ACHN (cell line): ENCODE data around the gene SMIM31.
A peak's percentile ranks its signal among the peaks of the same experiment; 100 is the strongest.

Experiments used
- DNase-seq: peaks from one replicate; pipeline ENCODE4 v3.0.0-alpha.2; 2015
- in situ Hi-C: cut with HindIII; loops from 2 replicates; pipeline ENCODE4 v1.10.0; 2017; ENCODE audit warnings: low sequenced_read_pairs, low pct_ligation_motif_present, low pct_unique_long_range_greater_than_20kb

SMIM31 gene

GRCh38 chr4:164753873-164754488 lies at the start of gene SMIM31:
TSS of gene SMIM31 (plus strand) at chr4:164754131. CDS start at chr4:164770444, 16,313 bp downstream.
- in situ Hi-C loops, result no loop called here

DNA sequence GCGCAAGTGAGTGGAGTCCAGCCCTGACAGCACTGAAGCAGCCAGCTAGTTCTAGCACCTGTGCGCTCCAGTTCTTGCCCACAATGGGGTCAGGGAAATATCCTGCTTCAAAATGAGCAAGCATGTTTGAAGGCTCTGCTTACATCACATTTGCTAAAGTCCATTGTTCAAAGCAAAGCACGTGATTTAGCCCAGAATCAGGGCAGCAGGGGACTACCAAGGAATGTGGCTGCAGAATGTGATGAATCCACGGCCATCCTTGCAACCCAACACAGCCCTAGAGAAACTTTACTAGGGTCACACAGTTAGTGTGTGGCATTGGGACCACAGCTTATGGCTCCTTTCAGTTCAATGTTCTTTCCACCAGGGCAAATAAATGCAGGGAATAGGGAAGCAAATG lies 47.3 kb upstream of the SMIM31 start:
- no peak for DNase-seq
- in situ Hi-C loops, result no loop called here

More at GRCh38 chr4:164753873-164754488, at the start of gene SMIM31:
- DNase-seq, result no peak

- peak; percentile 30 for DNase-seq
Measured at GRCh38 chr4:164716901-164717300, 37.0 kb upstream of the SMIM31 start.

DNA sequence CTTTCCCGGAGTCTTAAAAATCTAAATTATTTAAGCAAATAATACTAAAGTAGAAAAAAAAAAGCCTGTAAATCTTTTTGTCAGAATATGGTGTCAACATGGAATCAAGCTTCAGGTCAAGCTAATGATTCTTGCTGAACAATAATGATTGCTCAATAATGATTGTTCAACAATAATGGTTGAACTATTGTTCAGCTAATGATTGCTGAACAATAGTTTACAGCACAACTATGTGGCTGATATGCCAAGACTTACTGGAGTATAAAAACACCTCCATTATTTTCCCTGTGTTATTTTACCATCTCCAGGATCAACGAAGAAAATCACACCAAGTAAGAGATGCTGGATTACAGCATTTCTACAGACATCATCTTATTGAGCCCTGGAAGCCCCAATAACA lies 35.1 kb upstream of the SMIM31 start:
- no peak for DNase-seq
- in situ Hi-C loops, result no loop called here

More at GRCh38 chr4:164716901-164717300, 37.0 kb upstream of the SMIM31 start:
- in situ Hi-C loops, result no loop called here

DNA sequence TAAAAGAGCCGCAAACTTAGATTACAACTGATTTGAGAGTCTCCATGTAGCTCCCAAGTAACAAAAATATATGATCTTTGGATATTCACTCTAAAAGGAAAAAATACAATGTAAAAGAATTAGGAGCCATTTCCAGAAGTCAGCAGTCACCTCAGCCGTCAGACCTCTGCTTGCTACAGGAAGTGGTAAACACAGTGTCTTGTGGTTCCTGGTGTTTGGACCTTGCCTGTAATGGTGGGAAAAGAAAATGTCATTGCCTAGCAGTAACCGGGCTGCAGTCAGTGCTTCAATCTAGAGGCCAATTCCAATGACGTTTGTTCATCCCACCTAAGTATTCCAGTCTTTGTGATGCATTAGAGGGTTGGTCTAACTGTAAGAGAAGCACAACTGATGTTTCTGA lies 28.9 kb upstream of the SMIM31 start:
- no peak for DNase-seq
- in situ Hi-C loops, result no loop called here

DNA sequence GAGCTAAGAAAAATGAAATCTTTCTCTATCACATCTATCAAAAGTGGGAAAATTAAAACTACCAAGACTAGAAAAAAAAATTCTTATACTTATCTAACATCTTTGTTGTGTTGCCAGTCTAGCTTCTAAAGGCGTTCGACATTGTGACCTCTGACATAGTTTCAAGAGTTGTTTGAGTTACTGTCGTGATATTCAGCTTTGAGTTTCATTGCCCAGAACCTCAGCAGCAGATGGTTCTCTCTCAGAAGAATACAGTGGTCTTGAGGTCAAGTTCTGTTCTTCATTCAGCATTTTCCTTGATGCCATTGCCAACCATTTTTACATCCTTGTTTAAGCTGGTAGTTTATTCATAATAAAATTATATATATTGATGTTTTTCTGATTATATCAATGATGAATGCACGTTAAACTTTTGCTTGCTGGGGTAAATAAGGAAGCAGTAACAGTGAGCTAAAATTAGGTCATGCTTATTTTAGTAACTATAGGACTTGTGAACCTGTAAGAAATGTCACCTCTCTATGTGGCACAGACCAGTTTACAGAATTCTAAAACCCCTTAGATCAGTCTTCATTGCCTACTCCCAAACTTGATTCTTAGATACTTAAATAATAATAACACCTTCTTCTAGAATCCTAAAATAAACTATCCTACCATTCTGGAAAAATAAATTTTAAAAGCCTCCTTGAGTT lies 23.1 kb upstream of the SMIM31 start:
- no peak for DNase-seq
- in situ Hi-C loops, result no loop called here

DNA sequence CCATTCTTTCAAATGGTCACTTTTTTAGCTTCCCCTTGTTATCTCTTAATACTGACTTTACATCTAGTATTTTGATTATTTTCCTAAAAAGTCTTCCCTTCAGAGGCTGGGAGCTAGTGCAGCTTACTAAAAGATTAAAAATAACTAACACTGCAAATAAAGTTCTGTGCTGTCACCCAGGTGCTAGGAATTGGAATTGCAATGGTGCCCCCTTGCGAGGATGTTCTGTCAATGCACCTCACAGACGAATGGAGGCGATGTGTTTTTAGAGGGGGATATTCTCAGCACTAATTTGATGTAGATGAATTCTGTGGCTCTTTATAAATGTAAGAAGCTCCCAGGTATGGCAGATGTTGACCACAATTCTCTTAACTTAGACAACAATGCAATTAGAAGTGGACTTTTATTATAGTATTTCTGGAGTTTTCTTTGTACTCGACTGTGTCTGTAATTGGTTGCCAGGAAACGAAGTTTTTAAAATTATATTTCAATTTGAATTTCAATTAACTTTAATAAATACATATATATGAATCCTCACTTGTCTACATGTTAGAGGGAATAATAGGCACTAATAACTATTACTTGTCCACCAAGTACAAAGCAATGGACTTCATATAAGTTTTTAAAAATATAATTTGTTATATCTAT lies 22.0 kb upstream of the SMIM31 start:
- DNase-seq, result peak; percentile 54
- in situ Hi-C loops, result no loop called here

DNA sequence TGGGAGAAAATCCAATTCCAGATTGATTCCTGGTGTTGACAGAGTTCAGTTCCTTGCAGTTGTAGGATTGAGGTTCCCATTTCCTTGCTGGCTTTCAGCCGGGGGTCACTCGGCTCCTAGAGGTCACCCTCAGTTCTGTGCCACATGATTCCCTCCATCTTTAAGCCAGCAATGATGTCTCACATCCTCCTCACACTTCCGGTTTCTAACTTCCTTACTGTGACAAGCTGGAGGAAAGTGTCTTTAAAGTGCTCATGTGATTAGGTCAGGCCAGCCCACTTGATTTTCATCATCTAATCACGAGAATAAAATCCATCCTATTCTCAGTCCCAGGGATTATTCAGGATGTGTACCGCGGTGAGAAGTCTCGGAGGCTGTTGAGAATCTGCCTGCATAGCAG lies 19.4 kb upstream of the SMIM31 start:
- in situ Hi-C loops, result no loop called here
- no peak for DNase-seq

- in situ Hi-C loops, result no loop called here
- DNase-seq, result peak; percentile 28
Measured at GRCh38 chr4:164748375-164748774, 5.6 kb upstream of the SMIM31 start.

GRCh38 chr4:164755432-164755831 lies 1.5 kb downstream of the SMIM31 start:
- DNase-seq, result no peak
- in situ Hi-C loops, result no loop called here

- in situ Hi-C loops, result no loop called here
- no peak for DNase-seq
Measured at GRCh38 chr4:164756686-164757085, 2.8 kb downstream of the SMIM31 start.

GRCh38 chr4:164761241-164761640 lies 7.3 kb downstream of the SMIM31 start:
- DNase-seq, result no peak
- in situ Hi-C loops, result no loop called here

- DNase-seq, result no peak
- in situ Hi-C loops, result no loop called here
Measured at GRCh38 chr4:164761746-164762275, 7.9 kb downstream of the SMIM31 start.

GRCh38 chr4:164765096-164765495 lies 11.2 kb downstream of the SMIM31 start:
- in situ Hi-C loops, result no loop called here
- DNase-seq, result no peak

DNA sequence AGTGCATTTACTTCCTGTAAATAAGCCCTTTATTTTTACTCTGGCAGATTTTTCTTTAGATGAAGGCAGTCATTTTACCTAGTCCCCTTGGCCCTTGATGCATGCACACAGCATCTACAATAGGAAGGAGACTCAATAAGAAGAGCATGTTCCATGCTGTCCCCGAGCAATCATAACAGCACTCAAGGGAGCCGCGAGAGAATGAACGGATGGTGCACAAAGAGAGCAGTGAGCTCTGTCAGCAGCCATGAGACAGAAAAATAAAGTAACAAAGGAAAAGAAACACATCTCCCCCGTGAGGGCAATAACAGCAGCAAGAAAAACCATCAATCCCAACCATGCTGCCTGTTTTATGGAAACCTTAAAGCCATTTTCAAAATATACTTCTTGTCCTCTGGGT lies 11.9 kb downstream of the SMIM31 start:
- in situ Hi-C loops, result no loop called here
- no peak for DNase-seq

GRCh38 chr4:164768516-164768915 lies 14.6 kb downstream of the SMIM31 start:
- in situ Hi-C loops, result no loop called here
- peak; percentile 23 for DNase-seq

- no peak for DNase-seq
- in situ Hi-C loops, result no loop called here
Measured at GRCh38 chr4:164770010-164770724, 16.2 kb downstream of the SMIM31 start.

GRCh38 chr4:164771088-164771487 lies 17.2 kb downstream of the SMIM31 start:
- DNase-seq, result no peak
- in situ Hi-C loops, result no loop called here

- in situ Hi-C loops, result no loop called here
- no peak for DNase-seq
Measured at GRCh38 chr4:164772076-164772475, 18.1 kb downstream of the SMIM31 start.
